ENCODE measurements around the gene SORCS3. TPM values are rescaled to one million over a fixed set of nuclear protein-coding genes. Genes with fewer than 3 reads are reported as not detected.

Gene SORCS3
- polyA plus RNA-seq, 3 donors = not detected

- no peak overlapping the region for H3K27ac Mint-ChIP-seq
- no peak for DNase-seq
- peaks cover 0 to 5% (median 3%) of the 10 kb centered on the region in 7 donors for H3K9me3 Mint-ChIP-seq
- TF ChIP-seq CTCF (IDR thresholded peaks at IDR 0.05) = no peak
- no peak overlapping the region for H3K27ac ChIP-seq (ENCODE audit: low read depth in 1 of 2, low read length in 2 of 2)
- peaks cover 6% of the 10 kb centered on the region in 2 donors for H3K9me3 ChIP-seq (replicated peaks in 1 of 2; ENCODE audit: control insufficient read depth in 1 of 2, insufficient read depth in 1 of 2, low read length in 2 of 2)
- H4K20me1 ChIP-seq (ENCODE audit: insufficient read depth, low read length) = no peaks in the 10 kb centered on the region
- intact Hi-C loops (cut with micrococcal nuclease) = no loop called here
- no peak overlapping the region for H2AFZ ChIP-seq (ENCODE audit: insufficient read depth, low read depth, low read length, poor library complexity, severe bottlenecking)
- H3K4me3 ChIP-seq (replicated peaks in 1 of 3; ENCODE audit: low read depth in 2 of 3, low read length in 3 of 3) = no peak overlapping the region
- H3K79me2 ChIP-seq (ENCODE audit: insufficient read depth, low read length) = no peaks in the 10 kb centered on the region
- no peak overlapping the region for H3K4me2 ChIP-seq (replicated peaks; ENCODE audit: extremely low read depth, low read length, poor library complexity, severe bottlenecking)
- H3K27me3 Mint-ChIP-seq (ENCODE audit: low read depth in 3 of 3) = no peaks in the 10 kb centered on the region
- no peaks in the 10 kb centered on the region for H3K27me3 ChIP-seq (ENCODE audit: control insufficient read depth in 2 of 2, insufficient read depth in 2 of 2, low read length in 2 of 2)
- no peaks in the 10 kb centered on the region for H3K4me1 ChIP-seq (ENCODE audit: control insufficient read depth in 1 of 2, insufficient read depth in 2 of 2, low read length in 2 of 2)
- H3K36me3 ChIP-seq (replicated peaks in 1 of 2; ENCODE audit: control insufficient read depth in 1 of 2, insufficient read depth in 2 of 2, low read length in 2 of 2) = no peaks in the 10 kb centered on the region
- no peaks in the 10 kb centered on the region for H3K4me1 Mint-ChIP-seq
- no peaks in the 10 kb centered on the region for H3K36me3 Mint-ChIP-seq
- H3K9ac ChIP-seq (ENCODE audit: insufficient read depth, low read length, poor library complexity, severe bottlenecking) = no peak overlapping the region
- no peak overlapping the region for H3K4me3 Mint-ChIP-seq
Measured at GRCh38 chr10:105288613-105289012, 647.5 kb downstream of the SORCS3 start.

GRCh38 chr10:105291571-105291970 lies 650.5 kb downstream of the SORCS3 start:
- Histone ChIP-seq H3K27me3 (ENCODE audit: control insufficient read depth in 2 of 2, insufficient read depth in 2 of 2, low read length in 2 of 2) (no peaks in the 10 kb centered on the region), H3K4me2 (replicated peaks; ENCODE audit: extremely low read depth, low read length, poor library complexity, severe bottlenecking) (no peak overlapping the region), H2AFZ (ENCODE audit: insufficient read depth, low read depth, low read length, poor library complexity, severe bottlenecking) (no peak overlapping the region), H3K9ac (ENCODE audit: insufficient read depth, low read length, poor library complexity, severe bottlenecking) (no peak overlapping the region), H3K9me3 (replicated peaks in 1 of 2; ENCODE audit: control insufficient read depth in 1 of 2, insufficient read depth in 1 of 2, low read length in 2 of 2) (peaks cover 12 to 13% of the 10 kb centered on the region in 2 donors), H3K27ac (ENCODE audit: low read depth in 1 of 2, low read length in 2 of 2) (no peak overlapping the region), H3K36me3 (replicated peaks in 1 of 2; ENCODE audit: control insufficient read depth in 1 of 2, insufficient read depth in 2 of 2, low read length in 2 of 2) (no peaks in the 10 kb centered on the region), H4K20me1 (ENCODE audit: insufficient read depth, low read length) (no peaks in the 10 kb centered on the region), H3K4me1 (ENCODE audit: control insufficient read depth in 1 of 2, insufficient read depth in 2 of 2, low read length in 2 of 2) (no peaks in the 10 kb centered on the region), H3K79me2 (ENCODE audit: insufficient read depth, low read length) (no peaks in the 10 kb centered on the region), H3K4me3 (replicated peaks in 1 of 3; ENCODE audit: low read depth in 2 of 3, low read length in 3 of 3) (no peak overlapping the region)
- Mint-ChIP-seq H3K4me3 (no peak overlapping the region), H3K36me3 (no peaks in the 10 kb centered on the region), H3K9me3 (peaks cover 0 to 14% (median 7%) of the 10 kb centered on the region in 7 donors), H3K4me1 (no peaks in the 10 kb centered on the region), H3K27ac (no peak overlapping the region), H3K27me3 (ENCODE audit: low read depth in 3 of 3) (no peaks in the 10 kb centered on the region)
- no peak for TF ChIP-seq CTCF (IDR thresholded peaks at IDR 0.05)
- 68% methylated on average over 2 of the region's 4 CpGs for WGBS (ENCODE audit: insufficient coverage)
- intact Hi-C loops (cut with micrococcal nuclease) = no loop called here
- DNase-seq = no peak
